Measurements from ENCODE around the gene CDK11B.
"Not testable (repeated sequence)": the region's sequence is repeated elsewhere in the genome, so short reads cannot be mapped to it uniquely, and the experiment has no call there.

The CDK11B gene

GRCh38 chr1:1640711-1641461, 17.9 kb downstream of the CDK11B start:
- H3K4me1 ChIP-seq (ENCODE audit: insufficient read depth, low read length); H3K36me3 ChIP-seq (ENCODE audit: insufficient read depth, low read length); H3K9ac ChIP-seq (ENCODE audit: low read depth, low read length); H3K9me3 ChIP-seq (ENCODE audit: control insufficient read depth, insufficient read depth, low read length): not testable (repeated sequence)

DNA sequence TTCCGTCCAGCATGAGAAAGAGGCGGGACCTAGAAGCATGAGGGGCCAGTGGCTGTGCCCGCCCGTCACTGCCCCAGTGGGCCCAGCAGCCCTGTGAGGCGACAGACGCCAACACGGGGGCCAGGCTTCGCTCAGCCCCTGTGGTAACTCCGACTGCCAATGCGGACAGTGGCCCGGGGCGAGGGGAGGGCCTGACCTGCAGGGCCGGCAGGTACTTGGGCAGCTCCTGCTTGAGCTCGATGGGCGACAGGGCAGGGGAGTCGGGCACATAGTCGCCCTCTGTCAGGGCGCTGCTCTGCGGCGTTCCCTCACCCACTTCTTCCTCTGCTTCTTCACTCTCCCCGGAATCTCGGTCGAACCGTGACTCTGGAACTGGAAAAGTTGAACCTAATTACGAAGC, 18.7 kb downstream of the CDK11B start:
- H3K4me1 ChIP-seq (ENCODE audit: insufficient read depth, low read length); H3K36me3 ChIP-seq (ENCODE audit: insufficient read depth, low read length); H3K9me3 ChIP-seq (ENCODE audit: control insufficient read depth, insufficient read depth, low read length); H3K9ac ChIP-seq (ENCODE audit: low read depth, low read length): not testable (repeated sequence)

DNA sequence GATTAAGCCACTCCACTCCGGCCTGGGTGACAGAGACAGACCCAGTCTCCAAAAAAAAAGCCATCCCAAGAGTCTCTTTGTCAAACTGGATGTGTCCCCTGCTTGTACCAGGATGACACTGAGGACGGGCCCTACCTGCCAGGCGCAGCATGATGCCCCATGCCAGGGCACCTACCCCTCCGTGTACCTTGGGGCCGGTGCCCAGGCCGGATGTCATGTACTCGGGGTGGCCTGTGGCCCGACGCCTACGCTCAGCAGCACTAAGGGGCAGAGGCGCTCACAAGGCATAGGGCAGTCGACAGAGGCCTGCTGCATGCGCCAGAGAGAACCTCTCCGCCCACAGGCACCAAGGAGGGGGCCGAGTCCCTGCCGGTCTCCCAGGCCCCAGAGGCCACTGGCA, 19.4 kb downstream of the CDK11B start:
- H3K4me1 ChIP-seq (ENCODE audit: insufficient read depth, low read length); H3K9ac ChIP-seq (ENCODE audit: low read depth, low read length); H3K36me3 ChIP-seq (ENCODE audit: insufficient read depth, low read length); H3K9me3 ChIP-seq (ENCODE audit: control insufficient read depth, insufficient read depth, low read length): not testable (repeated sequence)

GRCh38 chr1:1638528-1638927, 20.3 kb downstream of the CDK11B start:
- H3K4me1 ChIP-seq (ENCODE audit: insufficient read depth, low read length); H3K36me3 ChIP-seq (ENCODE audit: insufficient read depth, low read length); H3K9ac ChIP-seq (ENCODE audit: low read depth, low read length); H3K9me3 ChIP-seq (ENCODE audit: control insufficient read depth, insufficient read depth, low read length): not testable (repeated sequence)

- not testable (repeated sequence) for H3K9ac ChIP-seq (ENCODE audit: low read depth, low read length); H3K9me3 ChIP-seq (ENCODE audit: control insufficient read depth, insufficient read depth, low read length); H3K4me1 ChIP-seq (ENCODE audit: insufficient read depth, low read length); H3K36me3 ChIP-seq (ENCODE audit: insufficient read depth, low read length)
Measured at GRCh38 chr1:1637479-1637875, 21.3 kb downstream of the CDK11B start.

GRCh38 chr1:1636621-1637478, 22.0 kb downstream of the CDK11B start:
- not testable (repeated sequence) for H3K9me3 ChIP-seq (ENCODE audit: control insufficient read depth, insufficient read depth, low read length); H3K4me1 ChIP-seq (ENCODE audit: insufficient read depth, low read length); H3K36me3 ChIP-seq (ENCODE audit: insufficient read depth, low read length); H3K9ac ChIP-seq (ENCODE audit: low read depth, low read length)

GRCh38 chr1:1634613-1635012, 24.2 kb downstream of the CDK11B start:
- H3K9ac ChIP-seq (ENCODE audit: low read depth, low read length); H3K4me1 ChIP-seq (ENCODE audit: insufficient read depth, low read length); H3K9me3 ChIP-seq (ENCODE audit: control insufficient read depth, insufficient read depth, low read length); H3K36me3 ChIP-seq (ENCODE audit: insufficient read depth, low read length): not testable (repeated sequence)

GRCh38 chr1:1633409-1633808, 25.4 kb downstream of the CDK11B start:
- not testable (repeated sequence) for H3K9me3 ChIP-seq (ENCODE audit: control insufficient read depth, insufficient read depth, low read length); H3K4me1 ChIP-seq (ENCODE audit: insufficient read depth, low read length); H3K9ac ChIP-seq (ENCODE audit: low read depth, low read length); H3K36me3 ChIP-seq (ENCODE audit: insufficient read depth, low read length)

DNA sequence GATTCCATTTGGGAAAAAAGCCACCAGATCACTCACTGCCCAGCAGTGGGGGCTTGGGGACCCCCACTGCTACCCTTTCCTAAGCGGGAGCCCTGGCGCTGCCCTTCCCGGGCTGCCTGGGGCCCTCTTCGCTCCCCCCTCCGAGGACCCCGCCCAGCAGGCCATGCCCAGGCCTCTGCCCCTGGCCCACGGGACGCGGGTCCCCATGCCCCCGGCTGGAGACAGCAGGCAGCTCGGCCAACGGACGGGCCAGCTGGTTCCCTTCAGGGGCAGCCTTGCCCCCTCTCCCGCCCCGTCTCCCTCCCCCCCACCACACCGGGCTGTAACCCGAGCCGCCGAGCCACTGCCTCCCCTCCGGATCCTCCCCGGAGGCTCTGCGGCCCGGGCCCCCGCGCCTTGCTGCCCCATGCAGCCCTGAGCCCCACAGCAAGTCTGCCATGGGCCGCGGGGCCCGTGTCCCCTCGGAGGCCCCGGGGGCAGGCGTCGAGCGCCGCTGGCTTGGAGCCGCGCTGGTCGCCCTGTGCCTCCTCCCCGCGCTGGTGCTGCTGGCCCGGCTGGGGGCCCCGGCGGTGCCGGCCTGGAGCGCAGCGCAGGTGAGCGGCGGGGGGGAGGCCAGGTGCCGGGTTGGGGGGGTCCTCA, 26.9 kb downstream of the CDK11B start, which contains the start of gene MMP23B:
Gene MMP23B, plus strand, starts transcription at position 392 of the 639 bp plus-strand sequence. Its CDS starts 46 bp downstream, at position 438.
- no peaks in the 10 kb centered on the region for H3K9me3 ChIP-seq (ENCODE audit: control insufficient read depth, insufficient read depth, low read length)
- H3K4me1 ChIP-seq (ENCODE audit: insufficient read depth, low read length) = no peaks in the 10 kb centered on the region
- peak within 1 kb of the TSS; percentile 54 for H3K9ac ChIP-seq (ENCODE audit: low read depth, low read length)
- H3K36me3 ChIP-seq (ENCODE audit: insufficient read depth, low read length) = no peaks in the 10 kb centered on the region

- Histone ChIP-seq H3K9me3 (ENCODE audit: control insufficient read depth, insufficient read depth, low read length) (no peaks in the 10 kb centered on the region), H3K36me3 (ENCODE audit: insufficient read depth, low read length) (no peaks in the 10 kb centered on the region), H3K4me1 (ENCODE audit: insufficient read depth, low read length) (no peaks in the 10 kb centered on the region), H3K9ac (ENCODE audit: low read depth, low read length) (peak overlapping the region; percentile 54)
Measured at GRCh38 chr1:1630965-1631781, 27.6 kb downstream of the CDK11B start.

DNA sequence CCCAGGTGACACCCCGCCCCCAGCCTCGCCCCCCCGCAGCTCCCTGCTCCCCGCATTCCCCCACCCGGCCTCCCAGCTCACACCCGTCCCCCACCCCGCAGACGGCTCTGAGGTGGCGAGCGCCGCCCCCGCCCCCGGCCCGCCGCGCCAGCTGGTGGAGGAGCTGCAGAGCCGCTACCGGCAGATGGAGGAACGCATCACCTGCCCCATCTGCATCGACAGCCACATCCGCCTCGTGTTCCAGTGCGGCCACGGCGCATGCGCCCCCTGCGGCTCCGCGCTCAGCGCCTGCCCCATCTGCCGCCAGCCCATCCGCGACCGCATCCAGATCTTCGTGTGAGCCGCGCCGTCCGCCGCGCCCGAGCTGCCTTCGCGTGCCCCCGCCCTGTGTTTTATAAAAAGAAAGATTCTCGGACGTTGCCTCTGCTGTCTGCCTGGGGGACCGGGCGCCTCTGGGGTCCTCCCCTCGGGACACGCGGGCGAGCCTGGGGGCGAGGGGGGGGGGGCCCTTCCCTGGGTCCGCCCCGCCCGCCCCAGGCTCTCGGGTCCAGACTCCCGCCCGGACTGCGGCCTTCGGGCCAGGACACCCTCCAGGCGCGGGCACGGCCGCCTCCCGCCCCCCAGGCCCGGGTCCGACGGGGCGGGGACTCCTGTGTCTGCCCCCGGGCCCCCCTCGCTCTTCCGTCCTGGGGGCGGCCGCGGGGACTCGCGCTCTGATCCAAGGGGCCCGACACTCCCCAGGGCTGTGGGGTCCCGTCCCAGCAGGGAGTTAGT, 28.4 kb downstream of the CDK11B start:
- H3K4me1 ChIP-seq (ENCODE audit: insufficient read depth, low read length) = no peaks in the 10 kb centered on the region
- no peaks in the 10 kb centered on the region for H3K9me3 ChIP-seq (ENCODE audit: control insufficient read depth, insufficient read depth, low read length)
- H3K36me3 ChIP-seq (ENCODE audit: insufficient read depth, low read length) = no peaks in the 10 kb centered on the region
- H3K9ac ChIP-seq (ENCODE audit: low read depth, low read length) = no peak overlapping the region; the same call in 1 of the 2 replicates

DNA sequence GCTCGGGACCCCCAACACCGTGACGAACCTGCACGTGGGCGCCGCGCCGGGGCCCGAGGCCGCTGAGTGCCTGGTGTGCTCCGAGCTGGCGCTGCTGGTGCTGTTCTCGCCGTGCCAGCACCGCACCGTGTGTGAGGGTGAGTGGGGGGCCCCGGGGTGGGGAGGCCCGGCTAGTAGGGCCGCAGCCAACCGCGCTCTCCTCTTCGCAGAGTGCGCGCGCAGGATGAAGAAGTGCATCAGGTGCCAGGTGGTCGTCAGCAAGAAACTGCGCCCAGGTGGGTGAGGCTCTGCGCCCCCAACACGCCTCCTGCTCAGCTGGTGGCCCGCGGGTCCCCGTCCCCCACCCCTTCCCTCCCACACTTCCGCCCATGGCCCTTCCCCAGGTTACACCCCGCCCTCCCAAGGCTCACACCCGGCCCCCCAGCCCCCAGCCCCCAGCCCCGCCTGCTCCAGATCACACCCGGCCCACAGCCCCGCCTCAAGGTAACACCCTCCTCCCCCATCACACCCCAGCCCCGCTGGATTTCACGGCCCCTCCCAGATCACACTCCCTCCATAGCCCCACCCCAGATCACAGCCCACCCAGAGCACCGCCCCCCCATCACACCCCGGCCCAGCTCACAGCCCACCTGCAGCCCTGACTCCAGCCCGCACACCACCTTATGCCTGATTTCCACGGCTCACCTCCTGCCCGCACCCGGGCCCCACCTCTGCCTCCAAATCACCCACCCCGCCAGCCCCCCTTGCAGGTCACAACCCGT, 29.2 kb downstream of the CDK11B start:
- no peaks in the 10 kb centered on the region for H3K4me1 ChIP-seq (ENCODE audit: insufficient read depth, low read length)
- no peaks in the 10 kb centered on the region for H3K9me3 ChIP-seq (ENCODE audit: control insufficient read depth, insufficient read depth, low read length)
- H3K9ac ChIP-seq (ENCODE audit: low read depth, low read length) = peak overlapping the region; percentile 38; the same call in 1 of the 2 replicates
- no peaks in the 10 kb centered on the region for H3K36me3 ChIP-seq (ENCODE audit: insufficient read depth, low read length)

Data from ES-I3 (cell line).